ENCODE measurements around the gene JADE1.
A peak's percentile ranks its signal among the peaks of the same experiment; 100 is the strongest.

Gene JADE1

DNA sequence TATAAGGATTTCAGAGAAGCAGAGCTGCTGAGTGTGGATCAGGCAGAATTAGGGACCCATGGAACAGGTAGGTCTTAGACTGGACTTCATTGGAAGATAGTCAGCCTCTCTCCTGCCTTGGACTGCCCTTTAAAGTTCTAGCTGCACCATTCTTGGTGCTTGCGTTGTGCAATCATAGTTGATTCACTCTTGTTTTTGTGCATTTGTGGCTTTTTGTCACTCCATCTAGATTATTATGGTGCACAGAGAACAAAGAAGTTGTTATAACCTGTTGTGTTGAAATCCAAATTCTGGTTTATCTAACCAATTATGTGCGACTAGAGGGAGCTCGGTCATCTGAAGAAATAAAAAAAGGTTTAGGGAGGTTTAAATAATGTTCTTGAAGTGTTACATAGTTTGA, 59.3 kb downstream of the JADE1 start:
- no peak overlapping the region for H3K4me3 ChIP-seq (replicated peaks; ENCODE audit: low read depth, low read length)
- TF ChIP-seq, protein P1, sequence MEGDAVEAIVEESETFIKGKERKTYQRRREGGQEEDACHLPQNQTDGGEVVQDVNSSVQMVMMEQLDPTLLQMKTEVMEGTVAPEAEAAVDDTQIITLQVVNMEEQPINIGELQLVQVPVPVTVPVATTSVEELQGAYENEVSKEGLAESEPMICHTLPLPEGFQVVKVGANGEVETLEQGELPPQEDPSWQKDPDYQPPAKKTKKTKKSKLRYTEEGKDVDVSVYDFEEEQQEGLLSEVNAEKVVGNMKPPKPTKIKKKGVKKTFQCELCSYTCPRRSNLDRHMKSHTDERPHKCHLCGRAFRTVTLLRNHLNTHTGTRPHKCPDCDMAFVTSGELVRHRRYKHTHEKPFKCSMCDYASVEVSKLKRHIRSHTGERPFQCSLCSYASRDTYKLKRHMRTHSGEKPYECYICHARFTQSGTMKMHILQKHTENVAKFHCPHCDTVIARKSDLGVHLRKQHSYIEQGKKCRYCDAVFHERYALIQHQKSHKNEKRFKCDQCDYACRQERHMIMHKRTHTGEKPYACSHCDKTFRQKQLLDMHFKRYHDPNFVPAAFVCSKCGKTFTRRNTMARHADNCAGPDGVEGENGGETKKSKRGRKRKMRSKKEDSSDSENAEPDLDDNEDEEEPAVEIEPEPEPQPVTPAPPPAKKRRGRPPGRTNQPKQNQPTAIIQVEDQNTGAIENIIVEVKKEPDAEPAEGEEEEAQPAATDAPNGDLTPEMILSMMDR (IDR thresholded peaks at IDR 0.05; ENCODE audit: low read length, missing control alignments) = no peak
- DNase-seq (ENCODE audit: low read depth) = peak; percentile 57

DNA sequence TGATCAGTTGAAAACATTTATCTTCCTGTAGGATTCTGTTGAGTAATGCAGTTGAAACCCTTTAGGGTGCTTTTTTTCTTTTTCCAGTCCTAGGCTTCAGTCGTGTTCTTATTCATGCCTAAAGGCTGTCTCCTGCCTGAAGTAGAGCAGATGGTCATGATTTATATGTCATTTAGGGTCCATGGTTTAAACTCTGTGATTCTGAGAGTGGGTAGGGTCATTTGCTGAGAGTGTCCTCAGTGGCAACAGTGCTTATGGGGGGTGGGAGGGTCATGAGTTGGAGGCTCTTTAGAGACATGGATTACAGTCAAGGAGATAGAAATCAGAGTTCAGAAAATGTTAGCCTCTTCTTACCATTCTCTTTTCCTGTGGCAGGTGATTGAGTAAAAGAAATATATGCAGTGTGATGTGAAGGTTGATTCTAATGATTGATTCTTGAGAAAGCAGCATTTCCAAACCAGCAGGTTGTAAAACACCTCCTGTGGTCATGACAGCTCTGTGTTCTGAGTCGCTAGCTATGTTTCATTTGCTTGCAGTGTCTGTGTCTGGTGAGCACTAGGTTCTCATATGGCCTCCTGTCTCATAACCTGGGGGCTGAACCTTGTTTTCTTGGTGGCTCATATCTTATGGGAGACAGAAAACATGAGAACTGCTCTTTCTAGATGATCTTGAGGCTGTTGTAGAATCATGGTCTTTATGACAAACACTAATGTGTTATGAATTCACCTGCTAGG, 60.4 kb downstream of the JADE1 start:
- no peak overlapping the region for H3K4me3 ChIP-seq (replicated peaks; ENCODE audit: low read depth, low read length)
- no peak for DNase-seq (ENCODE audit: low read depth)
- TF ChIP-seq, protein P1 (IDR thresholded peaks at IDR 0.05; ENCODE audit: low read length, missing control alignments) = no peak

DNA sequence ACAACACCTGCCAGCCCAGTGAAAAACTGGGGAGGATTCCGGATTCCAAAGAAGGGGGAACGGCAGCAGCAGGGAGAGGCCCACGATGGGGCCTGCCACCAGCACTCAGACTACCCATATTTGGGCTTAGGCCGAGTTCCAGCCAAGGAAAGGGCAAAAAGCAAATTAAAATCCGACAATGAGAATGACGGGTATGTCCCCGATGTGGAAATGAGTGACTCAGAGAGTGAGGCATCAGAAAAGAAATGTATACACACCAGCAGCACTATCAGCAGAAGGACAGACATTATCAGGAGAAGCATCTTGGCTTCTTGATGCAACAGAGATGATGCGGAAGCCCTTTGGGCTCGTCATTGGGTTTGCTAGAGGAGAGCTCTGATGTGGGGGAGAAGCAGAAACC, 62.4 kb downstream of the JADE1 start:
- DNase-seq (ENCODE audit: low read depth) = peak; percentile 77
- H3K4me3 ChIP-seq (replicated peaks; ENCODE audit: low read depth, low read length) = no peak overlapping the region
- TF ChIP-seq, protein P1 (IDR thresholded peaks at IDR 0.05; ENCODE audit: low read length, missing control alignments) = no peak

DNA sequence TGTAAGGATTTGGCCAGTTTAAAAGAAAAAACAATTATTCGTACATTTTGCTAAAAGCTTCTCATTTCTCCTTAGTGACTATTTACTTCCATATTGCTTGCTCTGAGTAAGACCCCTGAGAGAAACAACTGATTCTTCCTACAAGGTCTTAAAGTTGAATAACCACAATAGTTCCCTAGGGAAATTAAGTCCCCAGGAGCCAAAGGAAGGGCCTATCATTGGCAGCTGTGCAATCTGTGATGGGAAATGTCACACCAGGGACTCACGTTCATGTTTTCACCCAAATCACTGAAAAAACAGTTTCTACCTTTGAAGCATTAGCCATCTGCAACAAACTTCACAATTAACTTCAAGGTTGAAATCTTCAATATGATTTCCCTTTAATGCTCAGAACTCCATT, 66.7 kb downstream of the JADE1 start:
- TF ChIP-seq, protein P1 (IDR thresholded peaks at IDR 0.05; ENCODE audit: low read length, missing control alignments) = no peak
- no peak for DNase-seq (ENCODE audit: low read depth)
- H3K4me3 ChIP-seq (replicated peaks; ENCODE audit: low read depth, low read length) = no peak overlapping the region

DNA sequence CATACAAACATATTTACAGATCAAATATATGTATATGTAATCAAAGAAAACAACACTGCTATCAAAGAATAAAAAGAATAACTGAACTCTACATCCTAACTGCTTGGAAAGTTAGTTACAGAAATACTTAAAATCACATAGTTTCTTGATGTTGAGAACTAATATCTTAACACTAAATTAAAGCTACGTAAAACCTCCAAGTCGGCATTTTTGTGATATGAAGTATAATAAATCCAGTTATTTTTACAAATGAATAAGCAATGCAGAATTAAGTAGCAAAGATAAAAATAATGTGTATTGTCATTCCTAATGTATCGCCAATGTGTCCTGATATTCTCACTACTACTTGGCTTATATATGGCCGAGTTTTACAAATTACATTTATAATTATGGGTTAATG, 68.4 kb downstream of the JADE1 start:
- H3K4me3 ChIP-seq (replicated peaks; ENCODE audit: low read depth, low read length) = no peak overlapping the region
- TF ChIP-seq, protein P1 (IDR thresholded peaks at IDR 0.05; ENCODE audit: low read length, missing control alignments) = no peak
- no peak for DNase-seq (ENCODE audit: low read depth)

DNA sequence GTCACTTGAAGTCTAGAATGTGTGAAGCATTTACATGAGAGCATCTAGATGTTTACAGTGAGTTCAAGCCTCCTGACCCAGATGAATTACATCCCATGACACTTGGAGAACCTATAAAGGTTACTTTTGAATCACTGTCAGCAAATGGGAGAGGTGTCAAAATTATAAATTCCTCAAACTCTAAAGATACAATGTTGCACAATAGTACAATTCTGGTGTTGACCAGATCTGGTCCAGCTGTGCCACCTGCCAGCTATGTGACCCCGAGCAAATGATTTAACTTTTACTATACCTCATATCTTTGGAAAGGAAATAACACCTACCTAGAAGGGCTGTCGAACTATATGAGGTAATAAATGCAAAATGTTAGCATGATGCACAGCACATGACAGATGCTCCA, 69.8 kb downstream of the JADE1 start:
- no peak for DNase-seq (ENCODE audit: low read depth)
- TF ChIP-seq, protein P1 (IDR thresholded peaks at IDR 0.05; ENCODE audit: low read length, missing control alignments) = no peak
- H3K4me3 ChIP-seq (replicated peaks; ENCODE audit: low read depth, low read length) = no peak overlapping the region

DNA sequence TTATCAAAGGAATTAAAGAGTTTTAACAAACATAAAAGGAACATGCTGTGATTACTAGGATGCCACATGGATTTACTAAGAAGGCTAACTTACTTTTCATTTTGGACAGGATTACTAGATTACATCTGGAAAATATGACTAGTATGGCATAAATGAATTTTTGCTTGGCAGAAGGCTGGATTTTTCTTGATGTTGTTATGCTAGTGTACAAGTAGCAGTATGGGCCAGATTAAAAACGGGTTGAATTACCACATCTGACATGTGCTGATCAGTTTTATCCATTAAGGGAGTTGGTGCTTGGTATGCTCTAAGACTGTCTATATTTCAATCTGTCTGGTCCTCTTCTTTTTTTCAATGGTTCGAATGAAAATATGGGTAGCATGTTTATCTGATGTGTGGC, 70.5 kb downstream of the JADE1 start:
- no peak overlapping the region for H3K4me3 ChIP-seq (replicated peaks; ENCODE audit: low read depth, low read length)
- no peak for DNase-seq (ENCODE audit: low read depth)
- TF ChIP-seq, protein P1 (IDR thresholded peaks at IDR 0.05; ENCODE audit: low read length, missing control alignments) = no peak

Measured in fibroblast of pulmonary artery (primary cell).